HCT116 (cell line): ENCODE results near the gene AK3. TPM values are rescaled to one million over a fixed set of nuclear protein-coding genes. Genes with fewer than 3 reads are reported as not detected.

Experiments used
- ATAC-seq: fragments of 200-7000 bp; cut with Tn5 transposase; 2 replicates; pipeline ENCODE4 v1.9.1; 2020; ENCODE audit warnings: mild to moderate bottlenecking, moderate library complexity
- BruUV-seq: library from RNA; stranded (reverse); fragments of 400-500 nt; replicated peaks from 2 replicates; lab custom pipeline; 2021; lab: Mats Ljungman, UMichigan
- CTCF ChIA-PET: fragments of 300-600 bp; sonication (Branson Sonifier 250); formaldehyde crosslinking; loops from one replicate; lab custom pipeline; 2021; ENCODE audit warnings: antibody characterized with exemption; lab: Charles Lee
- POLR2A ChIA-PET: fragments of 300-600, 350-600 bp; sonication (Branson Sonifier 250); formaldehyde crosslinking; loops from one replicate; lab custom pipeline; 2021; ENCODE audit warnings: antibody characterized with exemption; lab: Charles Lee
- RAD21 ChIA-PET, 2 experiments: fragments of 300-600 bp; sonication (Branson Sonifier 250); formaldehyde crosslinking; loops; one replicate each; lab custom pipeline; 2023; ENCODE audit warnings: low total read pairs in 2 of 2; ENCODE audit not compliant: uncharacterized antibody in 2 of 2, unreplicated experiment in 2 of 2, low non-redundant PET in 1 of 2; lab: Charles Lee
- DNase-seq: peaks from one replicate; pipeline ENCODE4 v3.0.0-alpha.2; 2010; ENCODE audit warnings: low read depth, low spot score
- H2AFZ ChIP-seq: fragments of 200-600 bp; shearing (Covaris generic), sonication (generic); 2 replicates; pipeline ENCODE4 v1.6.1; 2017; ENCODE audit warnings: low read depth, mixed run types, mixed read lengths, antibody characterized with exemption, low read length; ENCODE audit not compliant: poor library complexity, severe bottlenecking
- H3K27ac ChIP-seq: 2 replicates; pipeline ENCODE4 v1.5.1; 2012; ENCODE audit warnings: low read depth, low read length
- H3K27me3 ChIP-seq: fragments of 200-600 bp; sonication (generic); 2 replicates; pipeline ENCODE4 v1.6.1; 2016; ENCODE audit warnings: mixed run types, low read length, mixed read lengths; ENCODE audit not compliant: insufficient read depth
- H3K36me3 ChIP-seq, 2 experiments: fragments of 200-500 bp in 1 of 2; fragments of 200-600 bp in 1 of 2; sonication (Bioruptor generic) in 1 of 2; sonication (generic) in 1 of 2; 2 replicates each; pipeline versions ENCODE4 v1.5.1 to v1.6.1; 2014 to 2016; ENCODE audit warnings: low read length in 2 of 2, inconsistent platforms in 1 of 2, mixed read lengths in 1 of 2, mixed run types in 1 of 2; ENCODE audit not compliant: insufficient read depth in 2 of 2, control insufficient read depth in 1 of 2
- H3K4me1 ChIP-seq, 2 experiments: fragments of 200-600 bp in 1 of 2; sonication (generic) in 1 of 2; 2 replicates each; pipeline versions ENCODE4 v1.5.1 to v1.6.1; 2012 to 2017; ENCODE audit warnings: low read length in 2 of 2, inconsistent platforms in 1 of 2, mild to moderate bottlenecking in 1 of 2, mixed read lengths in 1 of 2, mixed run types in 1 of 2, moderate library complexity in 1 of 2; ENCODE audit not compliant: insufficient read depth in 2 of 2, control insufficient read depth in 1 of 2
- H3K4me2 ChIP-seq: fragments of 200-600 bp; sonication (generic); 2 replicates; pipeline ENCODE4 v1.6.1; 2017; ENCODE audit warnings: mixed run types, low read length, mixed read lengths
- H3K4me3 ChIP-seq, 2 experiments: fragments of 200-600 bp in 1 of 2; sonication (generic) in 1 of 2; replicated peaks in 1 of 2; 2 replicates each; pipeline ENCODE4 v1.5.1; 2011 to 2016; ENCODE audit warnings: low read length in 2 of 2, control low read depth in 1 of 2, low read depth in 1 of 2, mild to moderate bottlenecking in 1 of 2, mixed read lengths in 1 of 2, mixed run types in 1 of 2
- H3K79me2 ChIP-seq: fragments of 200-600 bp; sonication (generic); 2 replicates; pipeline ENCODE4 v1.6.1; 2017; ENCODE audit warnings: mild to moderate bottlenecking, mixed run types, low read length, moderate library complexity, mixed read lengths; ENCODE audit not compliant: insufficient read depth
- H3K9ac ChIP-seq: fragments of 200-600 bp; sonication (generic); 2 replicates; pipeline ENCODE4 v1.6.1; 2016; ENCODE audit warnings: low read length, mixed read lengths
- H3K9me2 ChIP-seq: fragments of 200-600 bp; sonication (generic), shearing (Covaris generic); 2 replicates; pipeline ENCODE4 v1.6.1; 2017; ENCODE audit warnings: mixed run types, mild to moderate bottlenecking, moderate library complexity; ENCODE audit not compliant: insufficient read depth
- H3K9me3 ChIP-seq, 2 experiments: fragments of 200-500 bp in 1 of 2; fragments of 200-600 bp in 1 of 2; sonication (Bioruptor generic) in 1 of 2; sonication (generic) in 1 of 2; 2 replicates each; pipeline ENCODE4 v1.6.1; 2014 to 2017; ENCODE audit warnings: low read length in 2 of 2, mixed read lengths in 2 of 2, inconsistent platforms in 1 of 2, low read depth in 1 of 2, mild to moderate bottlenecking in 1 of 2, mixed run types in 1 of 2, moderate library complexity in 1 of 2; ENCODE audit not compliant: control insufficient read depth in 1 of 2, insufficient read depth in 1 of 2
- H4K20me1 ChIP-seq: fragments of 200-600 bp; sonication (generic), shearing (Covaris generic); 2 replicates; pipeline ENCODE4 v1.6.1; 2017; ENCODE audit warnings: mixed run types, mild to moderate bottlenecking, moderate library complexity; ENCODE audit not compliant: insufficient read depth
- CBX3 ChIP-seq: IDR thresholded peaks from 2 replicates; pipeline ENCODE4 v1.6.1; 2012; ENCODE audit warnings: low read depth
- CEBPB ChIP-seq: IDR thresholded peaks from 2 replicates; pipeline ENCODE4 v1.6.1; 2012; ENCODE audit warnings: low read depth
- CTCF ChIP-seq, 3 experiments: fragments of 200-600 bp in 1 of 3; sonication (generic) in 1 of 3; IDR thresholded peaks in 2 of 3; conservative IDR thresholded peaks in 1 of 3; 2 replicates each; pipeline ENCODE4 v1.5.1; 2012 to 2017; ENCODE audit warnings: low read depth in 2 of 3, low read length in 2 of 3, antibody characterized with exemption in 1 of 3, borderline replicate concordance in 1 of 3, control low read depth in 1 of 3, mild to moderate bottlenecking in 1 of 3, mixed read lengths in 1 of 3, mixed run types in 1 of 3, moderate library complexity in 1 of 3; ENCODE audit not compliant: insufficient read depth in 1 of 3
- EGR1 ChIP-seq: IDR thresholded peaks from 2 replicates; pipeline ENCODE4 v1.6.1; 2012; ENCODE audit warnings: low read depth
- ELF1 ChIP-seq: IDR thresholded peaks from 2 replicates; pipeline ENCODE4 v1.6.1; 2012; ENCODE audit warnings: low read depth, borderline replicate concordance
- EZH2 ChIP-seq: fragments of 200-600 bp; sonication (generic); IDR thresholded peaks from 2 replicates; pipeline ENCODE4 v1.6.1; 2017; ENCODE audit warnings: antibody characterized with exemption, mixed run types
- EZH2phosphoT487 ChIP-seq: fragments of 200-600 bp; IDR thresholded peaks from 2 replicates; pipeline ENCODE4 v1.6.1; 2018; ENCODE audit warnings: antibody characterized with exemption, borderline replicate concordance
- FOSL1 ChIP-seq: IDR thresholded peaks from 2 replicates; pipeline ENCODE4 v1.6.1; 2012; ENCODE audit warnings: low read depth
- JUND ChIP-seq: IDR thresholded peaks from 2 replicates; pipeline ENCODE4 v1.6.1; 2012
- MAX ChIP-seq: IDR thresholded peaks from 2 replicates; pipeline ENCODE4 v1.6.1; 2012
- POLR2A ChIP-seq: IDR thresholded peaks from 2 replicates; pipeline ENCODE4 v1.7.0; 2011; ENCODE audit warnings: borderline replicate concordance; ENCODE audit not compliant: insufficient read depth, insufficient read length; ENCODE audit errors: extremely low read depth
- RAD21 ChIP-seq: IDR thresholded peaks from 2 replicates; pipeline ENCODE4 v1.6.1; 2012; ENCODE audit warnings: low read depth, mild to moderate bottlenecking
- REST ChIP-seq: IDR thresholded peaks from 2 replicates; pipeline ENCODE4 v1.6.1; 2012; ENCODE audit warnings: low read depth
- SP1 ChIP-seq: IDR thresholded peaks from 2 replicates; pipeline ENCODE4 v1.6.1; 2012; ENCODE audit warnings: low read depth
- SRF ChIP-seq: IDR thresholded peaks from 2 replicates; pipeline ENCODE4 v1.6.1; 2012; ENCODE audit warnings: low read depth
- TCF7L2 ChIP-seq: IDR thresholded peaks from 2 replicates; pipeline ENCODE4 v1.7.0; 2011; ENCODE audit warnings: borderline replicate concordance, inconsistent platforms; ENCODE audit not compliant: insufficient read depth, insufficient read length; ENCODE audit errors: extremely low read depth
- YY1 ChIP-seq: IDR thresholded peaks from 2 replicates; pipeline ENCODE4 v1.6.1; 2011; ENCODE audit warnings: low read length, low read depth, moderate library complexity, mild to moderate bottlenecking; ENCODE audit not compliant: insufficient replicate concordance; ENCODE audit errors: extremely low read depth
- ZBTB33 ChIP-seq: IDR thresholded peaks from 2 replicates; pipeline ENCODE4 v1.6.1; 2011; ENCODE audit warnings: mild to moderate bottlenecking, low read length, moderate library complexity; ENCODE audit not compliant: insufficient replicate concordance; ENCODE audit errors: extremely low read depth
- ZFX ChIP-seq: fragments of 450-650 bp; IDR thresholded peaks from 2 replicates; pipeline ENCODE4 v1.6.1; 2017
- intact Hi-C: fragments of 100-400 bp; cut with micrococcal nuclease; formaldehyde crosslinking; loops from 2 replicates; pipeline ENCODE4 v1.10.0; 2022
- total RNA-seq: library from RNA; stranded (reverse); gene quantifications from one replicate; pipeline ENCODE4 v1.2.1, GENCODE V29; 2021; ENCODE audit not compliant: unreplicated experiment
- TF ChIP-seq, protein P1 (sequence below): IDR thresholded peaks from 2 replicates; pipeline ENCODE4 v1.6.1; 2012

Gene AK3
- total RNA-seq, 1 experiment from 2014 or later = 43.0 TPM

- no peaks in the 10 kb centered on the region for H3K27me3 ChIP-seq
- H3K9me2 ChIP-seq = no peaks in the 10 kb centered on the region
- TF ChIP-seq EZH2phosphoT487 (no peak), TCF7L2 (no peak), CEBPB (no peak), REST (no peak), JUND (no peak), SP1 (no peak), ZBTB33 (no peak), CBX3 (no peak), YY1 (no peak), ELF1 (no peak), EGR1 (no peak), FOSL1 (no peak), ZFX (no peak), POLR2A (no peak), SRF (no peak), CTCF (IDR thresholded peaks at IDR 0.05 in 2 of 3, conservative IDR thresholded peaks at IDR 0.05 in 1 of 3; ENCODE audit: borderline replicate concordance in 1 of 3, insufficient read depth in 1 of 3, low read depth in 2 of 3, low read length in 2 of 3) (no peak), RAD21 (no peak), EZH2 (no peak), MAX (no peak)
- TF ChIP-seq, protein P1, sequence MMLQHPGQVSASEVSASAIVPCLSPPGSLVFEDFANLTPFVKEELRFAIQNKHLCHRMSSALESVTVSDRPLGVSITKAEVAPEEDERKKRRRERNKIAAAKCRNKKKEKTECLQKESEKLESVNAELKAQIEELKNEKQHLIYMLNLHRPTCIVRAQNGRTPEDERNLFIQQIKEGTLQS = no peak
- no peaks in the 10 kb centered on the region for H4K20me1 ChIP-seq
- no peak overlapping the region for H3K27ac ChIP-seq
- no peak overlapping the region for H3K9ac ChIP-seq
- POLR2A ChIA-PET = interaction anchor here (1.2 to 1.6 kb wide), 2 partner anchors 10 to 14 kb away, joined by 3 to 8 read pairs; partner anchors contain the start of gene CDC37L1
- intact Hi-C loops = loop anchor here (10.0 kb wide), 2 partner anchors 319 to 929 kb away; partner anchors contain the start of gene JAK2
- peak overlapping the region; percentile 70 for H3K4me2 ChIP-seq
- CTCF ChIA-PET = interaction anchor here (1.1 kb wide), 1 partner anchor 14 kb away, joined by 3 read pairs; the partner anchor contains the start of gene CDC37L1
- H2AFZ ChIP-seq = no peak overlapping the region
- BruUV-seq = no TSS peak
- no peaks in the 10 kb centered on the region for H3K36me3 ChIP-seq
- no peak overlapping the region for H3K4me3 ChIP-seq
- ATAC-seq = no peak
- no peaks in the 10 kb centered on the region for H3K9me3 ChIP-seq
- DNase-seq = no peak
- RAD21 ChIA-PET = no interaction called here
- H3K79me2 ChIP-seq = no peaks in the 10 kb centered on the region; the same call in 1 of the 2 replicates
- peaks cover 17 to 28% of the 10 kb centered on the region in 2 experiments for H3K4me1 ChIP-seq
These were observed 75.6 kb downstream of the AK3 start for GRCh38 chr9:4665357-4665756.
